Neuronal stem cell (in vitro differentiated cells): ENCODE data around the gene MACROD2.

Source experiments
- DNase-seq: peaks from one replicate; pipeline ENCODE4 v3.0.0-alpha.2; 2013; ENCODE audit warnings: low spot score
- H2AFZ ChIP-seq: one replicate; pipeline ENCODE4 v1.6.1; 2013; ENCODE audit warnings: mild to moderate bottlenecking, low read length, inconsistent platforms
- H2AK5ac ChIP-seq: 2 replicates; pipeline ENCODE4 v1.6.1; 2013; ENCODE audit warnings: low read depth, mild to moderate bottlenecking, inconsistent platforms, low read length, moderate library complexity, mixed read lengths
- H2BK120ac ChIP-seq: 2 replicates; pipeline ENCODE4 v1.6.1; 2013; ENCODE audit warnings: low read depth, mild to moderate bottlenecking, inconsistent platforms, low read length, moderate library complexity, mixed read lengths
- H2BK12ac ChIP-seq: one replicate; pipeline ENCODE4 v1.6.1; 2013; ENCODE audit warnings: low read length, inconsistent platforms
- H2BK15ac ChIP-seq: 2 replicates; pipeline ENCODE4 v1.6.1; 2013; ENCODE audit warnings: mild to moderate bottlenecking, low read length, inconsistent platforms, mixed read lengths
- H2BK5ac ChIP-seq: one replicate; pipeline ENCODE4 v1.6.1; 2013; ENCODE audit warnings: inconsistent platforms, mild to moderate bottlenecking, low read length, moderate library complexity
- H3K14ac ChIP-seq: one replicate; pipeline ENCODE4 v1.6.1; 2013; ENCODE audit warnings: low read length, inconsistent platforms
- H3K18ac ChIP-seq: 2 replicates; pipeline ENCODE4 v1.6.1; 2013; ENCODE audit warnings: low read length, inconsistent platforms
- H3K23ac ChIP-seq: 2 replicates; pipeline ENCODE4 v1.6.1; 2013; ENCODE audit warnings: low read depth, mild to moderate bottlenecking, mixed read lengths, low read length, inconsistent platforms; ENCODE audit not compliant: poor library complexity
- H3K27ac ChIP-seq: replicated peaks from 3 replicates; pipeline ENCODE4 v1.5.1; 2013; ENCODE audit warnings: low read length, inconsistent platforms
- H3K27me3 ChIP-seq, 3 experiments: 2 replicates each; pipeline ENCODE4 v1.6.1; 2013; ENCODE audit warnings: low read length in 3 of 3, mild to moderate bottlenecking in 2 of 3, inconsistent platforms in 1 of 3, low read depth in 1 of 3, mixed read lengths in 1 of 3, moderate library complexity in 1 of 3; ENCODE audit not compliant: control insufficient read depth in 3 of 3, insufficient read depth in 3 of 3
- H3K36me3 ChIP-seq, 2 donors: replicated peaks in 1 of 2; 2 replicates each; pipeline ENCODE4 v1.6.1; 2013; ENCODE audit warnings: low read length in 2 of 2; ENCODE audit not compliant: control insufficient read depth in 2 of 2, insufficient read depth in 2 of 2
- H3K4ac ChIP-seq: 2 replicates; pipeline ENCODE4 v1.6.1; 2013; ENCODE audit warnings: inconsistent platforms, mild to moderate bottlenecking, low read length, moderate library complexity
- H3K4me1 ChIP-seq, 2 donors: 1 replicate in 1 of 2; 2 replicates in 1 of 2; pipeline ENCODE4 v1.6.1; 2013; ENCODE audit warnings: low read length in 2 of 2, low read depth in 1 of 2; ENCODE audit not compliant: control insufficient read depth in 2 of 2, insufficient read depth in 1 of 2
- H3K4me2 ChIP-seq: one replicate; pipeline ENCODE4 v1.6.1; 2013; ENCODE audit warnings: mild to moderate bottlenecking, low read length, inconsistent platforms; ENCODE audit not compliant: insufficient read depth, poor library complexity, severe bottlenecking
- H3K4me3 ChIP-seq, 2 donors: 2 replicates each; pipeline ENCODE4 v1.5.1; 2013; ENCODE audit warnings: low read length in 2 of 2, mild to moderate bottlenecking in 2 of 2, inconsistent platforms in 1 of 2, moderate library complexity in 1 of 2
- H3K79me1 ChIP-seq: one replicate; pipeline ENCODE4 v1.6.1; 2013; ENCODE audit warnings: low read depth, mild to moderate bottlenecking, inconsistent platforms, low read length, moderate library complexity
- H3K9ac ChIP-seq: one replicate; pipeline ENCODE4 v1.6.1; 2013; ENCODE audit warnings: mild to moderate bottlenecking, low read depth, low read length, inconsistent platforms; ENCODE audit not compliant: poor library complexity
- H3K9me3 ChIP-seq, 2 donors: replicated peaks in 1 of 2; 2 replicates each; pipeline versions ENCODE3 to v1.6.1; 2013; ENCODE audit warnings: low read length in 2 of 2, mild to moderate bottlenecking in 2 of 2, inconsistent platforms in 1 of 2, low read depth in 1 of 2, mixed read lengths in 1 of 2, moderate library complexity in 1 of 2; ENCODE audit not compliant: control insufficient read depth in 2 of 2, insufficient read depth in 1 of 2
- H4K8ac ChIP-seq: one replicate; pipeline ENCODE4 v1.6.1; 2013; ENCODE audit warnings: low read depth, mild to moderate bottlenecking, inconsistent platforms, low read length, moderate library complexity
- H4K91ac ChIP-seq: one replicate; pipeline ENCODE4 v1.6.1; 2013; ENCODE audit warnings: low read length, low read depth, mild to moderate bottlenecking, inconsistent platforms; ENCODE audit not compliant: poor library complexity
- WGBS, 2 donors: extraction: QIAGEN DNeasy Blood & Tissue Kit; methylation state at CpG; one replicate each; pipeline ENCODE4 v1.1.7; 2013; ENCODE audit warnings: missing lambda C conversion rate in 2 of 2, mixed read lengths in 1 of 2; ENCODE audit not compliant: insufficient read length in 2 of 2, insufficient replicate concordance in 1 of 2; ENCODE audit errors: extremely low coverage in 2 of 2; 5-methylcytosine and 5-hydroxymethylcytosine counted together

Gene MACROD2

GRCh38 chr20:15889514-15890256 lies 1894.4 kb downstream of the MACROD2 start:
- H4K91ac ChIP-seq, result no peak overlapping the region

GRCh38 chr20:15890407-15890982 lies 1895.2 kb downstream of the MACROD2 start:
- H3K4me2 ChIP-seq, result no peak overlapping the region
- H4K91ac ChIP-seq, result no peak overlapping the region
- no peak overlapping the region for H2BK15ac ChIP-seq
- no peaks in the 10 kb centered on the region for H3K79me1 ChIP-seq
- H3K9me3 ChIP-seq, result peaks cover 5 to 11% of the 10 kb centered on the region in 2 donors
- H3K14ac ChIP-seq, result no peak overlapping the region
- H3K27ac ChIP-seq, result no peak overlapping the region
- H3K27me3 ChIP-seq, result no peaks in the 10 kb centered on the region
- H2BK5ac ChIP-seq, result no peak overlapping the region
- H3K4me1 ChIP-seq, result no peaks in the 10 kb centered on the region
- H3K23ac ChIP-seq, result no peak overlapping the region
- H3K9ac ChIP-seq, result no peak overlapping the region
- no peak overlapping the region for H4K8ac ChIP-seq
- no peak overlapping the region for H3K18ac ChIP-seq
- H2BK120ac ChIP-seq, result no peak overlapping the region
- H3K4ac ChIP-seq, result no peak overlapping the region
- WGBS, 2 donors, result no CpG with 5 or more reads among the region's 4 CpGs
- H2AFZ ChIP-seq, result no peak overlapping the region
- H2AK5ac ChIP-seq, result no peak overlapping the region
- H3K36me3 ChIP-seq, result no peaks in the 10 kb centered on the region
- H2BK12ac ChIP-seq, result no peak overlapping the region
- no peak for DNase-seq
- no peak overlapping the region for H3K4me3 ChIP-seq

More at GRCh38 chr20:15889514-15890256, 1894.4 kb downstream of the MACROD2 start:
- H3K27ac ChIP-seq, result no peak overlapping the region
- H3K4ac ChIP-seq, result no peak overlapping the region
- no peak overlapping the region for H3K23ac ChIP-seq
- H3K4me3 ChIP-seq, result no peak overlapping the region
- no peaks in the 10 kb centered on the region for H3K27me3 ChIP-seq
- no peak overlapping the region for H3K9ac ChIP-seq
- H2BK15ac ChIP-seq, result no peak overlapping the region
- no peaks in the 10 kb centered on the region for H3K36me3 ChIP-seq
- no peak for DNase-seq
- no peak overlapping the region for H2BK5ac ChIP-seq
- H2AFZ ChIP-seq, result no peak overlapping the region
- H3K18ac ChIP-seq, result no peak overlapping the region
- no peak overlapping the region for H3K14ac ChIP-seq
- no peak overlapping the region for H4K8ac ChIP-seq
- no peak overlapping the region for H2AK5ac ChIP-seq
- H2BK120ac ChIP-seq, result no peak overlapping the region
- H3K79me1 ChIP-seq, result no peaks in the 10 kb centered on the region
- H3K9me3 ChIP-seq, result peaks cover 3 to 11% of the 10 kb centered on the region in 2 donors
- H2BK12ac ChIP-seq, result no peak overlapping the region
- H3K4me2 ChIP-seq, result no peak overlapping the region
- H3K4me1 ChIP-seq, result no peaks in the 10 kb centered on the region

DNA sequence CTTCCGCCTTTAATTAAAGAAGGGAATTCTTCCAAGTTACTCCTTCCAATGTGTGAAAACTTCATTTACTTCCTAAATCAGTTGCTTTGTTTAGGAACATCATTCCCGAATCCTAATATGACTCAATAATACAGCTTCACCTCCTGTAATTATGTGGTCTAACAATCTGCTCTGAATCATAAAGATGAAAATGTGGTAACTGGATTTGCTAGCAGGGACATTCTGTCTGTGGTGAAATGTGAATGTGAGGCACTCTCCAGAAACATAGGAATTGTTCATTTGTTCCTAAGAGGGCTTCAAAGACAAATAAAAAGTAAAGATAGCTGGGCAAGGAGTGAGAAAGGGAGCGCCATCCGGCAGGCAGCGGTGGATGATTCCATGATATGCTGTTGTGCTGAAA lies 1899.8 kb downstream of the MACROD2 start:
- no peak overlapping the region for H3K27ac ChIP-seq
- H3K79me1 ChIP-seq, result no peaks in the 10 kb centered on the region
- no peak overlapping the region for H4K8ac ChIP-seq

DNA sequence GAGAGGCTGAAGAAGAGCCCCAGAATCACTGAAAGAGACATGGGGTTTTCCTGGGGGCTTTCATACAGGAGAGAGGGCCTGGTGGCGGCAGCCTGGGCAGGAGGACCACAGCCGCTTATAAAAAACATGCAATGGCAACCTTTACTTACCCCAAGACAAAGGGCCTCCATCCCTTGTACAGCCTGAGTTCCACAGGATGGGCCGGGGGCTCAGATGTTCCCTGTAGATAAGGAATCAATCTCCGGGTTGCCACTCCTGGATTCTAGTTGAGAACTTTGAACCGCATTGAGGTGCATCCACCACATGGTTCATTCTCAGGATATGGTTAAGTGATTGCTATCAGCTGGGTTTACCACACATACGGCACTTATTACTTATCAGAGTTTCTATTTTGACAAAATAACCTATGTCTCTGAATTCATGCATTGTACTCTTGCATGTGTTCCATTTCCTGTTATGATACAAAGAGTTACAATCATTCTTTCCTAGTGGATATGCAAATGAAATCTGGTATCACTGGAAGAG lies 1900.3 kb downstream of the MACROD2 start:
- Histone ChIP-seq H3K27me3 (no peaks in the 10 kb centered on the region), H3K4me3 (no peak overlapping the region), H3K4me1 (no peaks in the 10 kb centered on the region), H3K4ac (no peak overlapping the region), H4K8ac (no peak overlapping the region), H2BK12ac (no peak overlapping the region), H2BK5ac (no peak overlapping the region), H3K79me1 (no peaks in the 10 kb centered on the region), H2AK5ac (no peak overlapping the region), H3K14ac (no peak overlapping the region), H3K9ac (no peak overlapping the region), H4K91ac (no peak overlapping the region), H3K4me2 (no peak overlapping the region), H2BK120ac (no peak overlapping the region), H2AFZ (no peak overlapping the region), H3K23ac (no peak overlapping the region), H3K9me3 (peaks cover 0 to 2% of the 10 kb centered on the region in 2 donors), H3K18ac (no peak overlapping the region), H3K27ac (no peak overlapping the region), H3K36me3 (no peaks in the 10 kb centered on the region), H2BK15ac (no peak overlapping the region)
- DNase-seq, result no peak
- WGBS, 2 donors, result no CpG with 5 or more reads among the region's 6 CpGs

More for the DNA sequence above, 1899.8 kb downstream of the MACROD2 start:
- Histone ChIP-seq H2AFZ (no peak overlapping the region), H3K4ac (no peak overlapping the region), H3K18ac (no peak overlapping the region), H2BK5ac (no peak overlapping the region), H3K4me3 (no peak overlapping the region), H3K14ac (no peak overlapping the region), H3K36me3 (no peaks in the 10 kb centered on the region), H3K9me3 (peaks cover 0 to 2% of the 10 kb centered on the region in 2 donors), H3K27me3 (no peaks in the 10 kb centered on the region), H3K23ac (no peak overlapping the region), H2BK12ac (no peak overlapping the region), H3K4me1 (no peaks in the 10 kb centered on the region), H3K9ac (no peak overlapping the region), H3K4me2 (no peak overlapping the region), H4K91ac (no peak overlapping the region), H2BK120ac (no peak overlapping the region), H2AK5ac (no peak overlapping the region), H2BK15ac (no peak overlapping the region)
- no peak for DNase-seq
- WGBS, 2 donors, result no CpG with 5 or more reads among the region's 5 CpGs
